HepG2 (cell line): ENCODE measurements around the gene PARP3. TPM values are rescaled to one million over a fixed set of nuclear protein-coding genes. Genes with fewer than 3 reads are reported as not detected.

Experiments
- CREB1 ChIP-seq, 2 experiments: fragments of 450-650 bp in 1 of 2; IDR thresholded peaks; 2 replicates each; pipeline ENCODE4 v1.6.1; 2016 to 2017; ENCODE audit warnings: control low read depth in 1 of 2, mild to moderate bottlenecking in 1 of 2, missing compliant biosample characterization in 1 of 2, missing genetic modification characterization in 1 of 2
- CREBL2 ChIP-seq: sonication (generic); formaldehyde crosslinking; IDR thresholded peaks from 2 replicates; pipeline ENCODE4 v1.8.1; 2023; ENCODE audit warnings: missing genetic modification reagents, mild to moderate bottlenecking, borderline replicate concordance
- GABPB1 ChIP-seq: IDR thresholded peaks from 2 replicates; pipeline ENCODE4 v1.6.1; 2016; ENCODE audit warnings: mild to moderate bottlenecking, missing genetic modification reagents, moderate library complexity, missing compliant biosample characterization
- GPN1 ChIP-seq: sonication (generic); formaldehyde crosslinking; IDR thresholded peaks from 2 replicates; pipeline ENCODE4 v1.5.1; 2020; ENCODE audit warnings: missing genetic modification reagents, borderline replicate concordance
- HDAC2 ChIP-seq: sonication (generic); formaldehyde crosslinking; IDR thresholded peaks from 2 replicates; pipeline ENCODE4 v1.4.0; 2020; ENCODE audit warnings: missing genetic modification reagents
- HMG20A ChIP-seq: IDR thresholded peaks from 2 replicates; pipeline ENCODE4 v1.6.1; 2016; ENCODE audit warnings: borderline replicate concordance
- MAFF ChIP-seq: IDR thresholded peaks from 2 replicates; pipeline ENCODE4 v1.6.1; 2011; ENCODE audit warnings: low read depth, low read length, improper control_type of control experiment
- POLR2AphosphoS2 ChIP-seq: IDR thresholded peaks from 2 replicates; pipeline ENCODE4 v1.6.1; 2011; ENCODE audit warnings: low read depth, low read length, improper control_type of control experiment
- RFXAP ChIP-seq: sonication (generic); formaldehyde crosslinking; IDR thresholded peaks from 2 replicates; pipeline ENCODE4 v1.4.0; 2020; ENCODE audit warnings: missing genetic modification reagents, borderline replicate concordance
- SP5 ChIP-seq: IDR thresholded peaks from 2 replicates; pipeline ENCODE4 v1.6.1; 2016; ENCODE audit warnings: low read depth, borderline replicate concordance
- ZEB1 ChIP-seq: IDR thresholded peaks from 2 replicates; pipeline ENCODE4 v1.6.1; 2012; ENCODE audit warnings: mild to moderate bottlenecking, low read depth, inconsistent platforms; ENCODE audit not compliant: insufficient replicate concordance
- ZFP90 ChIP-seq: sonication (generic); formaldehyde crosslinking; IDR thresholded peaks from 2 replicates; pipeline ENCODE4 v1.8.0; 2022; ENCODE audit warnings: missing genetic modification reagents, mild to moderate bottlenecking, inconsistent platforms, borderline replicate concordance
- ZNF281 ChIP-seq: sonication (generic); formaldehyde crosslinking; IDR thresholded peaks from 2 replicates; pipeline ENCODE4 v1.4.0; 2020; ENCODE audit warnings: missing genetic modification reagents, borderline replicate concordance
- ZNF451 ChIP-seq: sonication (generic); formaldehyde crosslinking; IDR thresholded peaks from 2 replicates; pipeline ENCODE4 v1.5.0; 2020; ENCODE audit warnings: mild to moderate bottlenecking, missing genetic modification reagents
- polyA plus RNA-seq, 8 experiments: library from polyadenylated mRNA; depleted of rRNA in 3 of 8; stranded (reverse) in 7 of 8; unstranded in 1 of 8; fragments of >200 nt; fragmentation: Illumina TruSeq in 4 of 8; extraction: Trizol in 4 of 8; gene quantifications; 2 replicates each; pipeline versions ENCODE4 v1.2.1 to v1.2.3, GENCODE V29; 2011 to 2016; ENCODE audit warnings: low read depth in 4 of 8, missing spikeins in 1 of 8, mixed read lengths in 1 of 8; ENCODE audit not compliant: insufficient read depth in 1 of 8
- total RNA-seq, 5 experiments: library from RNA; depleted of rRNA; stranded (reverse); fragments of >200 nt; fragmentation: Illumina TruSeq; extraction: Trizol; gene quantifications; 2 replicates each; pipeline ENCODE4 v1.2.3, GENCODE V29; 2016; ENCODE audit warnings: low read depth in 1 of 5
- TF ChIP-seq, protein P1 (sequence below): sonication (generic); formaldehyde crosslinking; conservative IDR thresholded peaks from 2 replicates; pipeline ENCODE4 v1.8.1; 2023; ENCODE audit warnings: missing genetic modification reagents
- TF ChIP-seq, protein P2 (sequence below): sonication (generic); formaldehyde crosslinking; IDR thresholded peaks from 2 replicates; pipeline ENCODE4 v1.5.1; 2020; ENCODE audit warnings: missing genetic modification reagents, mild to moderate bottlenecking, borderline replicate concordance
- TF ChIP-seq, protein P3 (sequence below), 2 experiments: sonication (generic) in 1 of 2; formaldehyde crosslinking in 1 of 2; IDR thresholded peaks; 2 replicates each; pipeline versions ENCODE4 v1.5.1 to v1.6.1; 2011 to 2020; ENCODE audit warnings: borderline replicate concordance in 1 of 2, low read depth in 1 of 2, low read length in 1 of 2, mild to moderate bottlenecking in 1 of 2, missing genetic modification reagents in 1 of 2, moderate library complexity in 1 of 2

Gene PARP3
- total and polyA plus RNA-seq, 2 of the 13 experiments (the other 11 are each of a cell fraction or from before 2014, with no cell fraction given), result 11.2 to 21.5 TPM

- TF ChIP-seq CREB1 (IDR thresholded peaks at IDR 0.05) (no peak), CREB1 (CRISPR knock-in tag; IDR thresholded peaks at IDR 0.05) (peak; percentile 21; the same call in 1 of the 2 replicates), ZFP90 (CRISPR knock-in tag) (no peak; the same call in 1 of the 2 replicates), RFXAP (CRISPR knock-in tag) (no peak; the same call in 1 of the 2 replicates), POLR2AphosphoS2 (no peak), SP5 (CRISPR knock-in tag) (peak; percentile 62; the same call in 1 of the 2 replicates), GABPB1 (no peak; the same call in 1 of the 2 replicates), ZNF281 (CRISPR knock-in tag) (peak; percentile 72; the same call in 1 of the 2 replicates), ZEB1 (peak; percentile 81), MAFF (peak; percentile 56), GPN1 (CRISPR knock-in tag) (0 out of 2 replicates have a peak, but pooled peaks have one; percentile 10), CREBL2 (CRISPR knock-in tag) (no peak), HDAC2 (CRISPR knock-in tag) (peak; percentile 76; the same call in 1 of the 2 replicates), HMG20A (CRISPR knock-in tag) (peak; percentile 48; the same call in 1 of the 2 replicates), ZNF451 (no peak)
- TF ChIP-seq, protein P1, sequence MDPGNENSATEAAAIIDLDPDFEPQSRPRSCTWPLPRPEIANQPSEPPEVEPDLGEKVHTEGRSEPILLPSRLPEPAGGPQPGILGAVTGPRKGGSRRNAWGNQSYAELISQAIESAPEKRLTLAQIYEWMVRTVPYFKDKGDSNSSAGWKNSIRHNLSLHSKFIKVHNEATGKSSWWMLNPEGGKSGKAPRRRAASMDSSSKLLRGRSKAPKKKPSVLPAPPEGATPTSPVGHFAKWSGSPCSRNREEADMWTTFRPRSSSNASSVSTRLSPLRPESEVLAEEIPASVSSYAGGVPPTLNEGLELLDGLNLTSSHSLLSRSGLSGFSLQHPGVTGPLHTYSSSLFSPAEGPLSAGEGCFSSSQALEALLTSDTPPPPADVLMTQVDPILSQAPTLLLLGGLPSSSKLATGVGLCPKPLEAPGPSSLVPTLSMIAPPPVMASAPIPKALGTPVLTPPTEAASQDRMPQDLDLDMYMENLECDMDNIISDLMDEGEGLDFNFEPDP (CRISPR knock-in tag), result no peak
- TF ChIP-seq, protein P2, sequence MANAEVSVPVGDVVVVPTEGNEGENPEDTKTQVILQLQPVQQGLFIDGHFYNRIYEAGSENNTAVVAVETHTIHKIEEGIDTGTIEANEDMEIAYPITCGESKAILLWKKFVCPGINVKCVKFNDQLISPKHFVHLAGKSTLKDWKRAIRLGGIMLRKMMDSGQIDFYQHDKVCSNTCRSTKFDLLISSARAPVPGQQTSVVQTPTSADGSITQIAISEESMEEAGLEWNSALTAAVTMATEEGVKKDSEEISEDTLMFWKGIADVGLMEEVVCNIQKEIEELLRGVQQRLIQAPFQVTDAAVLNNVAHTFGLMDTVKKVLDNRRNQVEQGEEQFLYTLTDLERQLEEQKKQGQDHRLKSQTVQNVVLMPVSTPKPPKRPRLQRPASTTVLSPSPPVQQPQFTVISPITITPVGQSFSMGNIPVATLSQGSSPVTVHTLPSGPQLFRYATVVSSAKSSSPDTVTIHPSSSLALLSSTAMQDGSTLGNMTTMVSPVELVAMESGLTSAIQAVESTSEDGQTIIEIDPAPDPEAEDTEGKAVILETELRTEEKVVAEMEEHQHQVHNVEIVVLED (CRISPR knock-in tag), result no peak
- TF ChIP-seq, protein P3, sequence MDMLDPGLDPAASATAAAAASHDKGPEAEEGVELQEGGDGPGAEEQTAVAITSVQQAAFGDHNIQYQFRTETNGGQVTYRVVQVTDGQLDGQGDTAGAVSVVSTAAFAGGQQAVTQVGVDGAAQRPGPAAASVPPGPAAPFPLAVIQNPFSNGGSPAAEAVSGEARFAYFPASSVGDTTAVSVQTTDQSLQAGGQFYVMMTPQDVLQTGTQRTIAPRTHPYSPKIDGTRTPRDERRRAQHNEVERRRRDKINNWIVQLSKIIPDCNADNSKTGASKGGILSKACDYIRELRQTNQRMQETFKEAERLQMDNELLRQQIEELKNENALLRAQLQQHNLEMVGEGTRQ (IDR thresholded peaks at IDR 0.05; ENCODE audit: low read depth, low read length), result no peak
- TF ChIP-seq, protein P3 (CRISPR knock-in tag; IDR thresholded peaks at IDR 0.05; ENCODE audit: borderline replicate concordance), result no peak
Observed at GRCh38 chr3:51982352-51982837, 40.2 kb downstream of the PARP3 start (continued).
